Right lobe of liver (tissue), 4 donors: ENCODE results near the gene WDR1.

ENCODE experiments used
- POLR2A ChIP-seq: fragments of 450-650 bp; IDR thresholded peaks from one replicate; pipeline ENCODE4 v1.6.1; 2017; ENCODE audit warnings: antibody characterized with exemption, mild to moderate bottlenecking
- TF ChIP-seq, protein P1 (sequence below), 4 donors: fragments of 200-600 bp in 3 of 4; fragments of 450-650 bp in 1 of 4; IDR thresholded peaks; one replicate each; pipeline versions ENCODE4 v1.5.1 to v1.8.0; 2016 to 2022; ENCODE audit warnings: antibody characterized with exemption in 4 of 4, mild to moderate bottlenecking in 2 of 4
- donor health status: DM: no; HTN: no; CAD: no.
- donor health status: DM: no; HTN: no; CAD: no.
- donor health status: DM: no; HTN: yes; CAD: no.

DNA sequence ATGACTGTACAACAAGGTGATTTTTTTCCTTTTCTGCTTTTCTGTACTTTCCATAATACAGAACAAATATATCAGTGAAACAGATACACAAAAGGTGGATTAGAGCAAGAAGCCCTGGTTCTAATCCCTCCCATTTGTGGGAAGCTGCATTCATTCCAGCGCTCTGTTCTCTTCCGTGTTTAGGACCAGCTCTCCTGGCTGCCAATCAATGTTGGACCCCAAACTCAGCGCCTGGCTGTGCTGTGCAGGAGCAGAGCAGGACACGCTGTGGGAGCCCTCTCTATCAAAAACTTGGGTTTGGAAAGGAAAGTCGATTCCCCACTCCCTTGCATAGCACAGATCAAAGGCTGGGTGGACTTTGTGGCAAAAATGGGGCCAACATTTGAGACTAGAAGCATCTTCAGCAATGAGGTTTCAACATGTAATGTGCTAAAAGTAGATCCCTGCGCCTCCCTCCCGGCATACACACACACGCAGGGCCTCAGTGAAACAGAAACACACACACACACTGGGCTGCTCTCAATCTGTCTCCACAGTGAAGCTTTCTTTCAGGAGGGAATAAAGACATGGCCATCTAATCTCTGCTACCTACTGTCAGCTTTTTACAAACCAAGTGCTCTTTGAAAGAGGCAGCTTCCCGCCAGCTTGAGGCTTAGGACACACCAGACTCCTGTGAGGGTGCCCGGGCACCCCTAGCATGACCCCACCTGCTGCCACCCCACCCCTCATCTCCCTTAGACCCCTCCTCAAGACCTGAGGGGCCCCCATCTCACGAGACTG lies 12.2 kb downstream of the WDR1 start:
- TF ChIP-seq, protein P1, sequence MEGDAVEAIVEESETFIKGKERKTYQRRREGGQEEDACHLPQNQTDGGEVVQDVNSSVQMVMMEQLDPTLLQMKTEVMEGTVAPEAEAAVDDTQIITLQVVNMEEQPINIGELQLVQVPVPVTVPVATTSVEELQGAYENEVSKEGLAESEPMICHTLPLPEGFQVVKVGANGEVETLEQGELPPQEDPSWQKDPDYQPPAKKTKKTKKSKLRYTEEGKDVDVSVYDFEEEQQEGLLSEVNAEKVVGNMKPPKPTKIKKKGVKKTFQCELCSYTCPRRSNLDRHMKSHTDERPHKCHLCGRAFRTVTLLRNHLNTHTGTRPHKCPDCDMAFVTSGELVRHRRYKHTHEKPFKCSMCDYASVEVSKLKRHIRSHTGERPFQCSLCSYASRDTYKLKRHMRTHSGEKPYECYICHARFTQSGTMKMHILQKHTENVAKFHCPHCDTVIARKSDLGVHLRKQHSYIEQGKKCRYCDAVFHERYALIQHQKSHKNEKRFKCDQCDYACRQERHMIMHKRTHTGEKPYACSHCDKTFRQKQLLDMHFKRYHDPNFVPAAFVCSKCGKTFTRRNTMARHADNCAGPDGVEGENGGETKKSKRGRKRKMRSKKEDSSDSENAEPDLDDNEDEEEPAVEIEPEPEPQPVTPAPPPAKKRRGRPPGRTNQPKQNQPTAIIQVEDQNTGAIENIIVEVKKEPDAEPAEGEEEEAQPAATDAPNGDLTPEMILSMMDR (IDR thresholded peaks at IDR 0.05), result no peak
- no peak for TF ChIP-seq POLR2A
